Measurements from ENCODE around the gene P2RY8. TPM values are rescaled to one million over a fixed set of nuclear protein-coding genes. Genes with fewer than 3 reads are reported as not detected.
"Not testable (repeated sequence)": the region's sequence is repeated elsewhere in the genome, so short reads cannot be mapped to it uniquely, and the experiment has no call there.

Gene P2RY8
- total RNA-seq, 1 donor from 2014 or later, result 1.6 TPM

DNA sequence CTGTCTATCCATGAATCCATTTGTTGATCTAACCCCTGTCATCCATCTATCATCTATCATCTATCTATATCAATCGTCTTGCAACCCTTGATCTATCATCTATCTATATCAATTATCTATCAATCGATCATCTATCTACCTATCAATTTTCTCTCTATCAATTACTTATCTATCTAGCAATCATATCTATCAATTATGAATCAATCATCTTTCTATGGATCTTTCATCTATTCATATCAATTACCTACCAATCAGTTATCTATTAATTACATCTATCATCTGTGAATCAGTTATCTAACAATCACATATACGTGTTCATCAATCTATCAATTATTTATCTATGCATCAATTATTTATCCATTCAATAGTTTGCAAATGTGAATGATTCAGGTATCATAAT lies 59.8 kb downstream of the P2RY8 start:
- ATAC-seq (ENCODE audit: poor library complexity) (no peak), DNase-seq (no peak)
- intact Hi-C loops (cut with DNase I), result no loop called here

DNA sequence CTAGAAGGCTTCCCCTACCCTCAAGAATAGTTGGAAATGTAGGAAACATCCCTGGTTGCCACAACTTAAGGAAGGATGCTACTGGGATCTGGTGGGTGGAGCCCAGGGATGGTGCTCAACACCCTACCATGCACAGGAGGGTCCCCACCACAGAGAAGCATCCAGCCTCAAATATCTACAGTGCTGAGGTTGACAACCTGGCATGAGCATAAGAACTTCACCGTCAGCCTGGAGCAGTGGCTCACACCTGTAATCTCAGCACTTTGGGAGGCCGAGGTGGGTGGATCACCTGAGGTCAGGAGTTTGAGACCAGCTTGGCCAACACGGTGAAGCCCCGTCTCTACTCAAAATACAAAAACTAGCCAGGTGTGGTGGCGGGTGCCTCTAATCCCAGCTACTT lies 60.3 kb downstream of the P2RY8 start:
- ATAC-seq (ENCODE audit: poor library complexity), result no peak
- no peak for DNase-seq
- intact Hi-C loops (cut with DNase I), result no loop called here

- ATAC-seq (ENCODE audit: poor library complexity) (no peak), DNase-seq (no peak)
- intact Hi-C loops (cut with DNase I), result no loop called here
Observed at GRCh38 chrX:1475881-1476280, 61.1 kb downstream of the P2RY8 start.

- DNase-seq, result no peak
- no peak for ATAC-seq (ENCODE audit: poor library complexity)
- intact Hi-C loops (cut with DNase I), result no loop called here
Observed at GRCh38 chrX:1475481-1475880, 61.5 kb downstream of the P2RY8 start.

DNA sequence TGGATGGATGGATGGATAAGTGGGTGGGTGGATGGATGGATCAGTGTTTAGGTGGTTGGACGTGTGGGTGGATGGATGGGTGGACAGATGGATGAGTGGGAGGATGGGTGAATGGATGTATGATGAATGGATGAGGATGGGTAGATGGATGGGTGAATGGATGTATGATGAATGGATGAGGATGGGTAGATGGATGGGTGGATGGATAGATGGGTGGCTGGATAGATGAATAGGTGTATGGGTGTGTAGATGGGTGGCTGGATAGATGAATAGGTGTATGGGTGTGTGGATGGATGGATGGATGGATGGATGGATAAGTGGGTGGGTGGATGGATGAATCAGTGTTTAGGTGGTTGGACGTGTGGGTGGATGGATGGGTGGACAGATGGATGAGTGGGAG lies 62.4 kb downstream of the P2RY8 start:
- DNase-seq; intact Hi-C loops (cut with DNase I); ATAC-seq (ENCODE audit: poor library complexity): not testable (repeated sequence)

DNA sequence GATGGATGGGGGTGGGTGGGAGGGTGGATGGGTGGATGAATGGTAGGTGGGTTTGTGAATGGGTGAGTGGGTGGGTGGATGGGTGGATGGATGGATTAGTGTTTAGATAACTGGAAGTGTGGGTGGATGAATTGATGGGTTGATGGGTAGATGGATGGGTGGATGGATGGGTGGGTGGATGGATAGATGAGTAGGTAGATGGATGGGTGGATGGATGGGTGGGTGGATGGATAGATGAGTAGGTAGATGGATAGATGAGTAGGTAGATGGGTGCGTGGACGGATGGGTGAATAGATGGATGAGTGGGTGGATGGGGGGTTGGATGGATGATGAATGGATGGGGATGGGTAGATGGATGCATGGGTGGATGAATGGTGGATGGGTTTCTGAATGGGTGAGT lies 64.0 kb downstream of the P2RY8 start:
- intact Hi-C loops (cut with DNase I), result no loop called here
- no peak for ATAC-seq (ENCODE audit: poor library complexity)
- no peak for DNase-seq

DNA sequence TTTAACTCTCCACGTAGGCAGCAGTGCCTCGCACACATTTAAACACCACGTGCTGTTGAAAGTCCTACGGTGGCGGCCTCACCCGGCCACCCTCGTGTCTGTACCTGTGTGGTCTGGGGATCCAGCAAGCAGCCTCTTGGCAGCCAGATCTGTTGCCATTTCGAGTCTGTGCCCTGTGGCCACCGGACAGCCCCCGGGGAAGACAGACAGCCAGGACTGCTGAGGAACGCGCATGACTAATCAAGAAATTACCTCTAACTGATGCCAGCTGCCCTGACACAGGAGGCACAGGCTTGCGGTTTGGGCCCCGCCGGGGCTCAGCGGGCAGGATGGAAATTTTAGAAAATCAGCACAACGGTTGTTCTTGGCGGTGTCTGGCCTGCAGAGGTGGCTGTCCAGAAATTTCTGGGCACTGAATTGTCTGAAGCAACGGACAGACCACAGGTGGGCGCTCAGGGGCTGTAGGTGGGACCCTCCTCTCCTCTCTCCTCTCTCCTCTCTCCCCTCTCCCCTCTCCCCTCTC lies 68.7 kb downstream of the P2RY8 start:
- DNase-seq, result no peak
- no peak for ATAC-seq (ENCODE audit: poor library complexity)
- intact Hi-C loops (cut with DNase I), result no loop called here

- intact Hi-C loops (cut with DNase I), result no loop called here
- DNase-seq (peak; percentile 29), ATAC-seq (ENCODE audit: poor library complexity) (no peak)
Observed at GRCh38 chrX:1466971-1467561, 69.9 kb downstream of the P2RY8 start.

GRCh38 chrX:1466232-1466661 lies 70.7 kb downstream of the P2RY8 start:
- intact Hi-C loops (cut with DNase I), result no loop called here
- ATAC-seq (ENCODE audit: poor library complexity) (no peak), DNase-seq (peak; percentile 18)

DNA sequence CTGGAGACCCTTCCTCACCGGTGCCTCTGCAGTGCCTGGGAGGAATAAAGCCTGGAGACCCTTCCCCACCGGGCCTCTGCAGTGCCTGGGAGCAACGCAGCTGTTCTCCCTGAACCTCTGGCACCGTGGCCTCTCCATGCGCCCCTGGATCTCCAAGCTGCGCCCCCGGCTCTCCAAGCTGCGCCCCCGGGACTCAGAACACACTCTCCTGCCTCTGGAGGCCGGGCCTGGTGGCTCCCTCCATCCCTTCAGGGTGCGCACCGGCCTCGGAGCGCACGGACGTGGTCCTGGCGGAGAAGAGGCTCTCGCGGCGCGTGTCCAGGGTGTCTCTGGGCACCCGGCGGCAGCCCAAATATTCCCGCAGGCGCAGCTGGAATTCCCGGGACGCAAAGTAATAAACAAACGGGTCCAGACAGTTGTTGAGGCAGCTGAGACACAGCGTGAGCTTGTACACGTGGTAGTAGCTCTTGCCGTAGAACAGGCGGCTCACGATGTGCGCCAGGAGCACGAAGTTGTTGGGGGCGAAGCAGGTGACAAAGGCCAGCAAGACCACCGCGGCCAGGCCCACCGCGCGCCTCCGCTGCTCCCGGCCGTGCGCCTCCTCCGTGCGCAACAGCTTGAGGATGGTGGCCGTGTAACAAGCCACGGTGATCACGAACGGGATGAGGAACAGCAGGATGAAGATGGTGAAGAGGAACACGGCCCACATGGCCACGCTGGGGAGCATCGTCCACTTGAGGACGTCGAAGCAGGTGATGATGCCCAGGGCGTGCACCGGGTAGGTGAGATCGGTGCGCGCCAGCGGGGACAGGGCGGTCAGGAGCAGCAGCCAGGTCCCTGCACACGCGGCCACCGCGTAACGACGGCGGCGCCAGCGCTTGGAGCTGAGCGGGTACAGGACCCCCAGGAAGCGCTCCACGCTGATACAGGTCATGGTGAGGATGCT lies 71.4 kb downstream of the P2RY8 start:
- ATAC-seq (ENCODE audit: poor library complexity), result no peak
- peak; percentile 32 for DNase-seq
- intact Hi-C loops (cut with DNase I), result no loop called here

- ATAC-seq (ENCODE audit: poor library complexity) (no peak), DNase-seq (peak; percentile 10)
- intact Hi-C loops (cut with DNase I), result no loop called here
Observed at GRCh38 chrX:1464971-1465285, 72.1 kb downstream of the P2RY8 start.

GRCh38 chrX:1464041-1464970 lies 72.7 kb downstream of the P2RY8 start:
- ATAC-seq (ENCODE audit: poor library complexity) (no peak), DNase-seq (no peak)
- intact Hi-C loops (cut with DNase I), result no loop called here

DNA sequence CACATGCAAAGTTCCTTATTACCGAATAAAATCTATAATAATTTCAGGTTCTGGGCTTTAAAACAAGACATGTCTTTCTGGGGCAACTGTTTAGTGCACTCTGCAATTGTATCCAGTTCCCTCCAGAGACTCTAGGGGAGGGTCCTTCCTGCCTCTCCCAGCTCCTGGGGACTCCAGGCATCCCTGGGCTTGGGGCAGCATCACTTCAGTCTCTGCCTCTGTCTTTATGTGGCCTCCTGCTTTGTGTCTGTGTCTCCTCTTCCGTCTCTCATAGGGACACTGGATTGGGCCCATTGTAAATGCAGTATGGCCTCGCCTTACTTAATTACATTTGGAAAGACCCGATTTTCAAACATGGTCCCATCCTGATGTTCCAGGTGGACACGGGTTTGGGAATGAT lies 73.4 kb downstream of the P2RY8 start:
- DNase-seq (no peak), ATAC-seq (ENCODE audit: poor library complexity) (no peak)
- intact Hi-C loops (cut with DNase I), result no loop called here

DNA sequence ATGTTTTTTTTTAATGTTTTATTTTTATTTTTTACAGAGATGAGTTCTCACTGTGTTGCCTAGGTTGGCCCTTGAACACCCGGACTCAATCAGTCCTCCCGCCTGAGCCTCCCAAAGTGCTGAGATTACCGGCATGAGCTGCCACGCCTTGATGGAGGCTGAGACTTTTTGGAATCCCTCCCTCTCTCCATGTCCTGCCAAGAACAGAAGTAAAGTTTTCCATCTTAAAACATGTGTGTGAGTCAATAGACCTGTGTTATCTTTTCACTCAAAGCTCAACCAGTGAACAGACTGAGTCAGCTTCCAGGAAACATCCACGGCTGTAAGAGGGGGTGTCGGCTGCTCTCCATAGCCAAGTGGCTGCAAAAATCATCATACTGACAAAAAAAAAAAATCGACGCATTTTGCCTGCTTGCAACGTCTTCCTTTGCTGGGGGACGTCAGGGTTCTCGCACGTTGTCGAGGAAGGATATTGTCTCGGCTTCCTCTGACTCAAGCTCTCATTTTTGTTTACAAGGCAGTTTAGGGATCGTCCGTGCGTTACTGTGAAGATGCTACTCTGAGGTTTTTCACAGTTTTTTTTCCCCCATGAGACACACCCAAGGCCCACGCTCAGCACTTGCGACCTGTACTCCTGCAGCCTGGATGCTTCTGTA lies 74.3 kb downstream of the P2RY8 start:
- ATAC-seq (ENCODE audit: poor library complexity) (peak; percentile 61), DNase-seq (no peak)
- intact Hi-C loops (cut with DNase I), result no loop called here

DNA sequence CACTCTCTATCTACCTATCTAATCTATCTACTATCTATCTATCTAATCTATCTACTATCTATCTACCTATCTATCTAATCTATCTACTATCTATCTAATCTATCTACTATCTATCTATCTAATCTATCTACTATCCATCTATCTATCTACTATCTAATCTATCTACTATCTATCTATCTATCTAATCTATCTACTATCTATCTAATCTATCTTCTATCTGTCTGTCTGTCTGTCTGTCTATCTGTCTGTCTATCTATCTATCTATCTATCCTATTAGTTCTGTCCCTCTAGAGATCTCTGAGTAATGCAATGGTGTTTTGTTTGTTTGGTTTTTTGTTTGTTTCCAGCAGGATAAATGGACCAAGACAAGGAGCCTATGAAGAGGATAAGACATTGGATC lies 74.9 kb downstream of the P2RY8 start:
- ATAC-seq (ENCODE audit: poor library complexity) (no peak), DNase-seq (no peak)
- intact Hi-C loops (cut with DNase I), result no loop called here

DNA sequence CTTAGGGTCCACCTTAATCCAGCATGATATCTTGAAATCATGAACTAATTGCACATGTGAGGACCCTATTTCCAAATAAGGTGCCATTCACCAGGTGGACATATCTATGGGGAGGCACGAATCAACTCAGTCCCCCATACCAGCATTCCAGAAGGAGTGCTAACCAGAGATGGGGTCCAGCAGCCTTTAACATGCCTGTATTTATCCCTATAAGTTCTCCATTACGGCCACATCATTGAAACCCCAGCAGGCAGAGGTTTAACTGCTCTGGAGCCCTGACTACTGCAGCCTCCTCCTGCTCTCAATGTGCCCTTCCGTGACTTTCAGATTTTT lies 81.1 kb downstream of the P2RY8 start:
- DNase-seq (no peak), ATAC-seq (ENCODE audit: poor library complexity) (no peak)
- intact Hi-C loops (cut with DNase I), result no loop called here

DNA sequence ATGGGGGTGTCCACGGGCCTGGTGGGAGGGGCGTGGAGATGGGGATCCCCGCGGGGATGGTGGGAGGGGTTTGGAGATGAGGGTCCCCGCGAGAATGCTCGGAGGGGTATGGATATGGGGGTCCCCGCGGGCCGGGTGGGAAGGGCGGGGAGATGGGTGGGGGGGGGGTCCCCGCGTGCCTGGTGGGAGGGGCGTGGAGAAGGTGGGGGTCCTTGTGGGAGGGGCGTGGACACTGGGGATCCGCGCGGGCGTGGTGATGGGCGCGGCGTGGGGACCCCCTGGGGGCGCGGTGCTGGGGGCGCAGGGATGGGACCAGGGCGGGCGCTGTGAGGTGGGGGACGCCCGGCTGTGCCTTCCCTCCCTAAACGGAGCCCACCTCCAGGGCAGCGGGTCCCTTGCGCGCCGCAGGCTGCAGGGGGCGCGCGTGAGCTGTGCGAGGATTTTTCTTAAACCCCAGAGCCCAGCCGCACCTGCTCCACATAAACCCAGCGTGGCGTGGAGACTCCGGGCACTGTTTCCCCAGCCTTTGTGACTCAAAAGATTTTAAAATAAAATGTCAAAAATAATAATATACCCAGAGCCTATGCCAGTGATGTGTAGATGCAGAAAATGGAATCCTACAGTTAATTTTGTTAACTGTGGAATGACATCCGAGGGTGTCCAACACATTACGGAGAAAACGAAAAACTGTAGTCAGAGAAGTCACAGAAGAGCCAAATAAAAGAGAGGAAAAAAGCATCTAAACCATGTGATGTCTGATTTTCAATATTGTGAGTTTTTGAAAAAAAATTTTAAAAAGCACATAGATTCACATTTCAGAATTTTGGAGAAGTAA lies 82.8 kb downstream of the P2RY8 start:
- peak; percentile 90 for DNase-seq
- intact Hi-C loops (cut with DNase I), result no loop called here
- peak; percentile 51 for ATAC-seq (ENCODE audit: poor library complexity)

- ATAC-seq (ENCODE audit: poor library complexity), result peak; percentile 24
- intact Hi-C loops (cut with DNase I), result no loop called here
- no peak for DNase-seq
Observed at GRCh38 chrX:1453395-1453783, 83.6 kb downstream of the P2RY8 start.

Measured in Right ventricle myocardium superior (tissue), 1 donor.